GM12878 (cell line): Measurements from ENCODE around the gene MAL. TPM values are rescaled to one million over a fixed set of nuclear protein-coding genes. Genes with fewer than 3 reads are reported as not detected.

ENCODE experiments used
- ATAC-seq: fragments of 200-7000 bp; cut with Tn5 transposase; 3 replicates; pipeline ENCODE4 v1.9.1; 2020; ENCODE audit warnings: mild to moderate bottlenecking, moderate library complexity
- BruUV-seq: library from RNA; stranded (reverse); fragments of 400-500 nt; replicated peaks from 2 replicates; lab custom pipeline; 2021; lab: Mats Ljungman, UMichigan
- CTCF ChIA-PET: fragments of 300-600 bp; sonication (Branson Sonifier 250); formaldehyde crosslinking; extraction: SDS; loops from one replicate; lab custom pipeline; 2021; ENCODE audit warnings: inconsistent platforms; lab: Yijun Ruan, JAX
- POLR2A ChIA-PET: fragments of 350-600 bp; formaldehyde crosslinking; extraction: SDS; loops from one replicate; lab custom pipeline; 2021; ENCODE audit warnings: inconsistent platforms; lab: Charles Lee
- RAD21 ChIA-PET: fragments of 300-600 bp; sonication (Branson Sonifier 250); formaldehyde crosslinking; loops from one replicate; lab custom pipeline; 2023; ENCODE audit warnings: antibody characterized with exemption; ENCODE audit not compliant: unreplicated experiment; lab: Charles Lee
- SMC1A ChIA-PET: fragments of 300-600 bp; sonication (Branson Sonifier 250); formaldehyde crosslinking; loops from one replicate; lab custom pipeline; 2023; ENCODE audit not compliant: unreplicated experiment, uncharacterized antibody; lab: Charles Lee
- DNase-seq: peaks from one replicate; pipeline ENCODE4 v3.0.0-alpha.2; 2011; ENCODE audit warnings: low read depth, low spot score
- FAIRE-seq: peaks from 3 replicates; lab custom pipeline; 2011; peaks lifted over from hg19 to GRCh38; lab: Jason Lieb, UNC
- H2AFZ ChIP-seq: 2 replicates; pipeline ENCODE4 v1.6.0; 2011; ENCODE audit warnings: low read depth, low read length, control low read depth; ENCODE audit not compliant: control insufficient read depth
- H3K27ac ChIP-seq: 2 replicates; pipeline ENCODE4 v1.5.1; 2011; ENCODE audit warnings: control low read depth; ENCODE audit not compliant: control insufficient read depth, insufficient read depth
- H3K27me3 ChIP-seq, 2 experiments: replicated peaks in 1 of 2; 2 replicates each; pipeline versions ENCODE4 v1.6.0 to v1.6.1; 2011; ENCODE audit warnings: low read length in 1 of 2; ENCODE audit not compliant: control insufficient read depth in 2 of 2, insufficient read depth in 2 of 2
- H3K36me3 ChIP-seq, 2 experiments: 2 replicates each; pipeline ENCODE4 v1.5.1; 2011; ENCODE audit warnings: low read length in 1 of 2; ENCODE audit not compliant: control insufficient read depth in 2 of 2, insufficient read depth in 2 of 2
- H3K4me1 ChIP-seq: 2 replicates; pipeline ENCODE4 v1.6.1; 2011; ENCODE audit warnings: mild to moderate bottlenecking, low read length, moderate library complexity, mixed read lengths; ENCODE audit not compliant: control insufficient read depth, insufficient read depth
- H3K4me2 ChIP-seq: 2 replicates; pipeline ENCODE4 v1.6.0; 2011; ENCODE audit warnings: control low read depth; ENCODE audit not compliant: control insufficient read depth, insufficient read depth
- H3K4me3 ChIP-seq: fragments of 200-600 bp; sonication (generic); 2 replicates; pipeline ENCODE4 v1.5.1; 2016
- H3K79me2 ChIP-seq: 2 replicates; pipeline ENCODE4 v1.6.0; 2011; ENCODE audit warnings: low read length; ENCODE audit not compliant: control insufficient read depth, insufficient read depth
- H3K9ac ChIP-seq: 2 replicates; pipeline ENCODE4 v1.8.0; 2011; ENCODE audit warnings: low read length, control low read depth, mixed read lengths; ENCODE audit not compliant: control insufficient read depth, insufficient read depth
- H3K9me3 ChIP-seq: replicated peaks from 3 replicates; pipeline ENCODE4 v1.5.1; 2011; ENCODE audit warnings: mild to moderate bottlenecking, low read length; ENCODE audit not compliant: control insufficient read depth, insufficient read depth
- H4K20me1 ChIP-seq: 2 replicates; pipeline ENCODE4 v1.6.0; 2011; ENCODE audit not compliant: control insufficient read depth, insufficient read depth
- ATF3 ChIP-seq: IDR thresholded peaks from 2 replicates; pipeline ENCODE4 v1.6.1; 2011; ENCODE audit warnings: low read depth, mild to moderate bottlenecking, low read length, moderate library complexity, borderline replicate concordance; ENCODE audit errors: extremely low read depth
- BMI1 ChIP-seq: fragments of 450-650 bp; IDR thresholded peaks from 2 replicates; pipeline ENCODE4 v1.6.1; 2016; ENCODE audit warnings: mild to moderate bottlenecking, moderate library complexity, borderline replicate concordance
- EP300 ChIP-seq, 2 experiments: fragments of 150-350 bp in 1 of 2; IDR thresholded peaks; 2 replicates each; pipeline ENCODE4 v1.6.1; 2011 to 2012; ENCODE audit warnings: low read depth in 2 of 2, low read length in 2 of 2, borderline replicate concordance in 1 of 2, improper control_type of control experiment in 1 of 2, inconsistent platforms in 1 of 2; ENCODE audit not compliant: control insufficient read depth in 1 of 2
- IRF3 ChIP-seq: fragments of 450-650 bp; IDR thresholded peaks from 2 replicates; pipeline ENCODE4 v1.6.1; 2014; ENCODE audit warnings: mild to moderate bottlenecking
- KAT2A ChIP-seq: conservative IDR thresholded peaks from 2 replicates; pipeline ENCODE4 v1.6.1; 2011; ENCODE audit warnings: low read depth, low read length; ENCODE audit not compliant: control insufficient read depth
- NBN ChIP-seq: fragments of 450-650 bp; IDR thresholded peaks from 2 replicates; pipeline ENCODE4 v1.6.1; 2016
- NFIC ChIP-seq: IDR thresholded peaks from 2 replicates; pipeline ENCODE4 v1.6.1; 2012; ENCODE audit warnings: low read depth, mild to moderate bottlenecking, inconsistent platforms, low read length, moderate library complexity
- NKRF ChIP-seq: fragments of 450-650 bp; conservative IDR thresholded peaks from 2 replicates; pipeline ENCODE4 v1.6.1; 2017; ENCODE audit warnings: mild to moderate bottlenecking, moderate library complexity
- POLR2AphosphoS5 ChIP-seq: IDR thresholded peaks from 2 replicates; pipeline ENCODE4 v1.6.1; 2011; ENCODE audit warnings: mild to moderate bottlenecking, low read length, inconsistent platforms
- SRF ChIP-seq, 2 experiments: IDR thresholded peaks; 2 replicates each; pipeline ENCODE4 v1.6.1; 2011; ENCODE audit warnings: low read depth in 2 of 2, low read length in 2 of 2, mild to moderate bottlenecking in 1 of 2, moderate library complexity in 1 of 2
- ZBED1 ChIP-seq: IDR thresholded peaks from 2 replicates; pipeline ENCODE4 v1.6.1; 2016; ENCODE audit warnings: borderline replicate concordance
- ZBTB40 ChIP-seq: fragments of 450-650 bp; IDR thresholded peaks from 2 replicates; pipeline ENCODE4 v1.6.1; 2016; ENCODE audit warnings: mild to moderate bottlenecking, moderate library complexity, borderline replicate concordance
- ZNF217 ChIP-seq: fragments of 450-650 bp; IDR thresholded peaks from 2 replicates; pipeline ENCODE4 v1.6.1; 2017; ENCODE audit warnings: antibody characterized with exemption, mild to moderate bottlenecking
- WGBS: methylation state at CpG from one replicate; pipeline ENCODE4 v1.1.6; 2016; ENCODE audit warnings: low lambda C conversion rate; ENCODE audit not compliant: insufficient replicate concordance, insufficient coverage; ENCODE audit errors: missing lambda C conversion rate; 5-methylcytosine and 5-hydroxymethylcytosine counted together
- in situ Hi-C: fragments of 300-500 bp; cut with MboI; formaldehyde crosslinking; loops from 9 replicates; pipeline ENCODE4 v1.14.3; 2018; ENCODE audit warnings: mixed read lengths
- intact Hi-C: fragments of 100-400 bp; cut with micrococcal nuclease; formaldehyde crosslinking; loops from one replicate; pipeline ENCODE4 v1.14.2; 2022; ENCODE audit not compliant: unreplicated experiment
- polyA plus RNA-seq, 11 experiments: library from polyadenylated mRNA; depleted of rRNA in 4 of 11; unstranded in 6 of 11; stranded (reverse) in 5 of 11; fragments of >200 nt; fragmentation: Nextera tagmentation in 4 of 11; fragmentation: Illumina TruSeq in 1 of 11; extraction: Ambion mirVana in 4 of 11; extraction: Trizol in 1 of 11; gene quantifications; 1 replicate in 1 of 11; 2 replicates in 10 of 11; pipeline versions ENCODE4 v1.2.1 to v1.2.3, GENCODE V29; 2011 to 2016; ENCODE audit warnings: inconsistent platforms in 2 of 11, missing spikeins in 2 of 11, low read depth in 1 of 11
- total RNA-seq, 4 experiments: library from RNA; depleted of rRNA in 3 of 4; stranded (reverse); fragments of >200 nt in 3 of 4; fragmentation: Illumina TruSeq in 1 of 4; extraction: Trizol in 1 of 4; gene quantifications; 2 replicates each; pipeline versions ENCODE4 v1.2.1 to v1.2.3, GENCODE V29; 2013 to 2021

Gene MAL
- total and polyA plus RNA-seq, 10 of the 15 experiments (the other 5 are each of a cell fraction or from before 2014, with no cell fraction given), result 1.3 to 4.5 (median 1.7) TPM

GRCh38 chr2:95043300-95044093, 18.0 kb downstream of the MAL start (continued):
- TF ChIP-seq ZNF217 (no peak), NKRF (no peak), KAT2A (no peak)

GRCh38 chr2:95044601-95045000, 19.1 kb downstream of the MAL start:
- ChIA-PET POLR2A (interaction anchor here (1.0 to 1.9 kb wide), 2 partner anchors 9 to 19 kb away, joined by 3 to 11 read pairs; no protein-coding TSS in a partner anchor), SMC1A (interaction anchor here (0.9 to 4.6 kb wide), 5 partner anchors 9 to 22 kb away, joined by 3 to 44 read pairs (median 10); no protein-coding TSS in a partner anchor), RAD21 (interaction anchor here (0.8 to 4.2 kb wide), 4 partner anchors 9 to 34 kb away, joined by 4 to 40 read pairs (median 30); no protein-coding TSS in a partner anchor), CTCF (interaction anchor here (1.9 to 5.2 kb wide), 3 partner anchors 10 to 31 kb away, joined by 5 to 58 read pairs (median 47); no protein-coding TSS in a partner anchor)
- Histone ChIP-seq H3K4me1 (peaks cover 57% of the 10 kb centered on the region), H3K9me3 (no peaks in the 10 kb centered on the region), H3K27ac (no peak overlapping the region), H3K27me3 (no peaks in the 10 kb centered on the region), H3K4me3 (no peak overlapping the region), H3K79me2 (no peaks in the 10 kb centered on the region), H3K9ac (no peak overlapping the region), H4K20me1 (no peaks in the 10 kb centered on the region), H2AFZ (no peak overlapping the region; the same call in 1 of the 2 replicates), H3K36me3 (no peaks in the 10 kb centered on the region), H3K4me2 (no peak overlapping the region)
- no peak for DNase-seq
- ATAC-seq, result no peak
- BruUV-seq, result no TSS peak
- in situ Hi-C loops, result no loop called here
- no peak for FAIRE-seq
- intact Hi-C loops, result loop anchor here (5.0 kb wide), 1 partner anchor 33 kb away; no protein-coding TSS in a partner anchor
- 79% methylated on average over 5 of the region's 5 CpGs for WGBS
- no peak for TF ChIP-seq BMI1
- no peak for TF ChIP-seq ZBED1
- no peak for TF ChIP-seq EP300 (IDR thresholded peaks at IDR 0.05; ENCODE audit: borderline replicate concordance in 1 of 2, control insufficient read depth in 1 of 2, low read depth in 2 of 2, low read length in 2 of 2)
- TF ChIP-seq SRF (IDR thresholded peaks at IDR 0.05; ENCODE audit: low read depth in 2 of 2, low read length in 2 of 2), result no peak
- TF ChIP-seq ATF3, result no peak
- no peak for TF ChIP-seq IRF3
- no peak for TF ChIP-seq ZBTB40
- no peak for TF ChIP-seq NFIC
- no peak for TF ChIP-seq NBN
- TF ChIP-seq POLR2AphosphoS5, result no peak
